Endothelial cell of umbilical vein (primary cell): Measurements from ENCODE around the gene TMEM167A. TPM values are rescaled to one million over a fixed set of nuclear protein-coding genes. Genes with fewer than 3 reads are reported as not detected.

Source experiments
- BruUV-seq: library from RNA; stranded (reverse); fragments of 400-500 nt; replicated peaks from 2 replicates; lab custom pipeline; 2021; lab: Mats Ljungman, UMichigan
- CTCF ChIA-PET: fragments of 300-600, 350-600 bp; sonication (Branson Sonifier 250); formaldehyde crosslinking; loops from one replicate; lab custom pipeline; 2021; ENCODE audit warnings: antibody characterized with exemption, inconsistent platforms; lab: Charles Lee
- POLR2A ChIA-PET: fragments of 300-600, 350-600 bp; sonication (Branson Sonifier 250); formaldehyde crosslinking; loops from one replicate; lab custom pipeline; 2021; ENCODE audit warnings: antibody characterized with exemption, inconsistent platforms; lab: Charles Lee
- DNase-seq: peaks from one replicate; pipeline ENCODE4 v3.0.0-alpha.2; 2011; ENCODE audit warnings: low read depth, low spot score
- FAIRE-seq: peaks from 2 replicates; lab custom pipeline; 2011; peaks lifted over from hg19 to GRCh38; lab: Jason Lieb, UNC
- H2AFZ ChIP-seq: 2 replicates; pipeline ENCODE4 v1.6.0; 2012; ENCODE audit warnings: low read depth, low read length, control low read depth, inconsistent platforms
- H3K27ac ChIP-seq: 2 replicates; pipeline ENCODE4 v1.5.1; 2011; ENCODE audit warnings: low read depth, mild to moderate bottlenecking, control low read depth, low read length, moderate library complexity; ENCODE audit not compliant: insufficient read depth
- H3K27me3 ChIP-seq, 2 experiments: 2 replicates each; pipeline versions ENCODE4 v1.6.0 to v1.6.1; 2011; ENCODE audit warnings: low read length in 2 of 2, mixed read lengths in 1 of 2; ENCODE audit not compliant: control insufficient read depth in 2 of 2, insufficient read depth in 2 of 2
- H3K36me3 ChIP-seq, 2 experiments: 2 replicates in 1 of 2; 3 replicates in 1 of 2; pipeline ENCODE4 v1.5.1; 2011; ENCODE audit warnings: low read length in 2 of 2, mild to moderate bottlenecking in 1 of 2, moderate library complexity in 1 of 2; ENCODE audit not compliant: control insufficient read depth in 2 of 2, insufficient read depth in 2 of 2; ENCODE audit errors: extremely low read depth in 1 of 2
- H3K4me1 ChIP-seq: 3 replicates; pipeline ENCODE4 v1.5.1; 2011; ENCODE audit warnings: mild to moderate bottlenecking, low read length; ENCODE audit not compliant: control insufficient read depth, insufficient read depth; ENCODE audit errors: extremely low read depth
- H3K4me2 ChIP-seq: 2 replicates; pipeline ENCODE4 v1.6.1; 2011; ENCODE audit warnings: low read length, control low read depth, mixed read lengths; ENCODE audit not compliant: insufficient read depth
- H3K4me3 ChIP-seq, 3 experiments: fragments of 200-600 bp in 1 of 3; sonication (generic), shearing (Covaris generic) in 1 of 3; replicated peaks in 1 of 3; 2 replicates each; pipeline ENCODE4 v1.5.1; 2011 to 2016; ENCODE audit warnings: control low read depth in 3 of 3, low read length in 3 of 3, mild to moderate bottlenecking in 2 of 3, inconsistent platforms in 1 of 3, low read depth in 1 of 3, moderate library complexity in 1 of 3; ENCODE audit not compliant: insufficient read depth in 1 of 3
- H3K79me2 ChIP-seq: 2 replicates; pipeline ENCODE4 v1.6.0; 2012; ENCODE audit warnings: low read length, inconsistent platforms; ENCODE audit not compliant: control insufficient read depth, insufficient read depth
- H3K9ac ChIP-seq: replicated peaks from 2 replicates; pipeline ENCODE3; 2011; ENCODE audit warnings: low read length, control low read depth; ENCODE audit not compliant: insufficient read depth; ENCODE audit errors: extremely low read depth
- H3K9me1 ChIP-seq: replicated peaks from 3 replicates; pipeline ENCODE4 v1.6.0; 2011; ENCODE audit warnings: mild to moderate bottlenecking, low read length; ENCODE audit not compliant: control insufficient read depth, insufficient read depth; ENCODE audit errors: extremely low read depth
- H3K9me3 ChIP-seq: replicated peaks from 2 replicates; pipeline ENCODE4 v1.5.1; 2012; ENCODE audit warnings: low read length, inconsistent platforms; ENCODE audit not compliant: control insufficient read depth, insufficient read depth
- H4K20me1 ChIP-seq: replicated peaks from 2 replicates; pipeline ENCODE3; 2011; ENCODE audit warnings: mild to moderate bottlenecking, low read length; ENCODE audit not compliant: control insufficient read depth, insufficient read depth; ENCODE audit errors: extremely low read depth
- EZH2 ChIP-seq: IDR thresholded peaks from 2 replicates; pipeline ENCODE4 v1.6.1; 2012; ENCODE audit warnings: borderline replicate concordance, low read depth, mild to moderate bottlenecking, moderate library complexity, low read length, inconsistent platforms; ENCODE audit not compliant: severe bottlenecking
- FOS ChIP-seq: IDR thresholded peaks from 2 replicates; pipeline ENCODE4 v1.6.1; 2011; ENCODE audit warnings: mild to moderate bottlenecking, low read length, moderate library complexity, borderline replicate concordance; ENCODE audit not compliant: insufficient read depth
- GATA2 ChIP-seq: IDR thresholded peaks from 2 replicates; pipeline ENCODE4 v1.7.0; 2011; ENCODE audit warnings: low read depth, mild to moderate bottlenecking, moderate library complexity, mixed read lengths, low read length; ENCODE audit not compliant: insufficient read length, insufficient read depth
- JUN ChIP-seq: IDR thresholded peaks from 2 replicates; pipeline ENCODE4 v1.6.1; 2011; ENCODE audit warnings: borderline replicate concordance, low read depth; ENCODE audit not compliant: insufficient read length, insufficient read depth
- MYC ChIP-seq: IDR thresholded peaks from one replicate; pipeline ENCODE4 v1.6.1; 2011; ENCODE audit warnings: mild to moderate bottlenecking, low read depth, low read length
- POLR2A ChIP-seq: IDR thresholded peaks from 2 replicates; pipeline ENCODE4 v1.6.1; 2012; ENCODE audit warnings: low read depth, mild to moderate bottlenecking, control low read depth, low read length
- POLR2AphosphoS5 ChIP-seq: IDR thresholded peaks from 2 replicates; pipeline ENCODE4 v1.6.1; 2012; ENCODE audit warnings: low read depth, mild to moderate bottlenecking, control low read depth, low read length, moderate library complexity; ENCODE audit not compliant: insufficient read depth
- dilution Hi-C: fragments of 300-500 bp; cut with MboI; formaldehyde crosslinking; loops from one replicate; pipeline ENCODE4 v1.15.0; 2019; ENCODE audit warnings: low sequenced_read_pairs; ENCODE audit not compliant: extremely low pct_ligation_motif_present
- intact Hi-C: fragments of 100-400 bp; cut with micrococcal nuclease; formaldehyde crosslinking; loops from one replicate; pipeline ENCODE4 v1.10.0; 2022
- polyA plus RNA-seq, 4 experiments: library from polyadenylated mRNA; depleted of rRNA in 3 of 4; stranded (reverse) in 3 of 4; unstranded in 1 of 4; fragments of >200 nt; gene quantifications; 2 replicates each; pipeline versions ENCODE4 v1.2.1 to v1.2.3, GENCODE V29; 2011 to 2012; ENCODE audit warnings: missing spikeins in 1 of 4
- total RNA-seq: library from RNA; stranded (reverse); gene quantifications from 2 replicates; pipeline ENCODE4 v1.2.3, GENCODE V29; 2021
- TF ChIP-seq, protein P1 (sequence below): IDR thresholded peaks from 2 replicates; pipeline ENCODE4 v1.6.1; 2011; ENCODE audit not compliant: insufficient read depth, insufficient read length
- TF ChIP-seq, protein P2 (sequence below), 2 donors: IDR thresholded peaks; 1 replicate in 1 of 2; 2 replicates in 1 of 2; pipeline ENCODE4 v1.5.1; 2011; ENCODE audit warnings: low read length in 2 of 2, mild to moderate bottlenecking in 2 of 2, moderate library complexity in 2 of 2, control low read depth in 1 of 2, inconsistent platforms in 1 of 2, low read depth in 1 of 2; ENCODE audit not compliant: insufficient read depth in 1 of 2; ENCODE audit errors: extremely low read depth in 1 of 2

TMEM167A gene
- total and polyA plus RNA-seq, 2 donors (not counting 3 experiments of a cell fraction or from before 2014, with no cell fraction given), result 20.2 to 64.4 TPM

DNA sequence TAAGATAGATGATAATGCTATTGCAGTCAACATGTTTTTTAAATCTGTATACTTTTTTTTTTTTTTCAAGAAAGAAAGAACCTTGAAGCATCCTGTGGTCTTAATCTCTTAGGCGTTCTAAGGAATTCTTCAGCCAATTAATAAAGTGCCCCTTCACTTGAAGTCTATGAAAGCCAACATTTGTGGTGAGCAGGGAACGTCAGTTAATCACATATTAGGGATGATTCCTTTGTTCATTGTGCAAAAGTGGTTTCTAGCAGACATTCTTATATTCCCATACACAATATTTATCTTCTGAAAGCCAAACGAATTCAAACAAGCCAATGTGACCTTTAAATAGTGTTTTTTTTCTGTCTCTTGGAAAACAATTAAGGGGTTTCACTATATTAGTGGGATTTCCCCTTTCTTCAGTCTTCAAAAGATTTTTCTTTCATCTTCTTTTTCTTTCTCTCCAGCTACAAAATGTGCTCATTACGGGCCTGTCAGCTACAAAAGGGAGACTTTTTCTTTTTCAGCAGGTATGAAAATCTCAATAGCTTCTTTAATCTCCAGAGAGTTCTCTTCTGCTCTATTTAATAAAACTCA is 40.1 kb downstream of the TMEM167A start:
- Histone ChIP-seq H3K27ac (no peak overlapping the region), H3K4me2 (no peak overlapping the region), H3K9ac (no peak overlapping the region), H3K9me3 (no peaks in the 10 kb centered on the region), H2AFZ (no peak overlapping the region), H3K4me3 (no peak overlapping the region), H3K36me3 (no peaks in the 10 kb centered on the region), H3K79me2 (no peaks in the 10 kb centered on the region), H3K9me1 (no peaks in the 10 kb centered on the region), H3K4me1 (no peaks in the 10 kb centered on the region), H3K27me3 (no peaks in the 10 kb centered on the region), H4K20me1 (no peaks in the 10 kb centered on the region)
- DNase-seq (no peak), FAIRE-seq (no peak)
- intact Hi-C loops, result no loop called here
- dilution Hi-C loops, result no loop called here
- ChIA-PET POLR2A (no interaction called here), CTCF (no interaction called here)
- TF ChIP-seq, protein P1, sequence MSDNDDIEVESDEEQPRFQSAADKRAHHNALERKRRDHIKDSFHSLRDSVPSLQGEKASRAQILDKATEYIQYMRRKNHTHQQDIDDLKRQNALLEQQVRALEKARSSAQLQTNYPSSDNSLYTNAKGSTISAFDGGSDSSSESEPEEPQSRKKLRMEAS, result no peak
- TF ChIP-seq, protein P2, sequence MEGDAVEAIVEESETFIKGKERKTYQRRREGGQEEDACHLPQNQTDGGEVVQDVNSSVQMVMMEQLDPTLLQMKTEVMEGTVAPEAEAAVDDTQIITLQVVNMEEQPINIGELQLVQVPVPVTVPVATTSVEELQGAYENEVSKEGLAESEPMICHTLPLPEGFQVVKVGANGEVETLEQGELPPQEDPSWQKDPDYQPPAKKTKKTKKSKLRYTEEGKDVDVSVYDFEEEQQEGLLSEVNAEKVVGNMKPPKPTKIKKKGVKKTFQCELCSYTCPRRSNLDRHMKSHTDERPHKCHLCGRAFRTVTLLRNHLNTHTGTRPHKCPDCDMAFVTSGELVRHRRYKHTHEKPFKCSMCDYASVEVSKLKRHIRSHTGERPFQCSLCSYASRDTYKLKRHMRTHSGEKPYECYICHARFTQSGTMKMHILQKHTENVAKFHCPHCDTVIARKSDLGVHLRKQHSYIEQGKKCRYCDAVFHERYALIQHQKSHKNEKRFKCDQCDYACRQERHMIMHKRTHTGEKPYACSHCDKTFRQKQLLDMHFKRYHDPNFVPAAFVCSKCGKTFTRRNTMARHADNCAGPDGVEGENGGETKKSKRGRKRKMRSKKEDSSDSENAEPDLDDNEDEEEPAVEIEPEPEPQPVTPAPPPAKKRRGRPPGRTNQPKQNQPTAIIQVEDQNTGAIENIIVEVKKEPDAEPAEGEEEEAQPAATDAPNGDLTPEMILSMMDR (IDR thresholded peaks at IDR 0.05; ENCODE audit: extremely low read depth in 1 of 2, insufficient read depth in 1 of 2, low read depth in 1 of 2, low read length in 2 of 2), result no peak
- TF ChIP-seq EZH2 (no peak), POLR2AphosphoS5 (no peak), MYC (no peak), POLR2A (no peak), FOS (no peak), GATA2 (no peak), JUN (no peak)
- BruUV-seq, result no TSS peak
